Activated T-cell treated with anti-CD3 and anti-CD28 coated beads, Interleukin-2, amount 50 U/mL, for 48 hours (primary cell): Measurements from ENCODE around the gene STK4.

Experiments used
- DNase-seq, 2 experiments: peaks; one replicate each; pipeline ENCODE4 v3.0.0-alpha.2; 2020

The STK4 gene

GRCh38 chr20:44955270-44955669 lies 11.0 kb upstream of the STK4 start:
- DNase-seq: no peak

GRCh38 chr20:44956410-44956809 lies 9.9 kb upstream of the STK4 start:
- DNase-seq: no peak

- DNase-seq: peak in 1 of 2 experiments; percentile 15
Observed at GRCh38 chr20:44958276-44958675, 8.0 kb upstream of the STK4 start.

- peak; percentile 42 to 50 for DNase-seq
Observed at GRCh38 chr20:44959082-44959637, 7.2 kb upstream of the STK4 start.

- peak; percentile 79 to 81 for DNase-seq
Observed at GRCh38 chr20:44959638-44960102, 6.6 kb upstream of the STK4 start.

- peak; percentile 97 to 98 for DNase-seq
Observed at GRCh38 chr20:44960103-44960852, 6.0 kb upstream of the STK4 start, which contains the start of gene TOMM34. Gene TOMM34 (minus strand): TSS chr20:44960397. CDS start chr20:44960333, 64 bp downstream.

GRCh38 chr20:44961011-44961869 lies 5.1 kb upstream of the STK4 start:
- no peak for DNase-seq

- DNase-seq: no peak
Observed at GRCh38 chr20:44961870-44962267, 4.4 kb upstream of the STK4 start.

- DNase-seq: no peak
Observed at GRCh38 chr20:44962483-44962882, 3.8 kb upstream of the STK4 start.

GRCh38 chr20:44963325-44964215 lies 2.7 kb upstream of the STK4 start:
- no peak for DNase-seq

- DNase-seq: no peak
Observed at GRCh38 chr20:44965651-44966029, 672 bp upstream of the STK4 start.

GRCh38 chr20:44967207-44967807 lies 995 bp downstream of the STK4 start:
- DNase-seq: peak; percentile 52 to 53

- DNase-seq: peak; percentile 47 to 49
Observed at GRCh38 chr20:44969300-44969894, 3.1 kb downstream of the STK4 start.

GRCh38 chr20:44970243-44970757 lies 4.0 kb downstream of the STK4 start:
- DNase-seq: no peak

GRCh38 chr20:44973053-44973452 lies 6.7 kb downstream of the STK4 start:
- no peak for DNase-seq

- no peak for DNase-seq
Observed at GRCh38 chr20:44976698-44977097, 10.4 kb downstream of the STK4 start.

- peak; percentile 48 to 54 for DNase-seq
Observed at GRCh38 chr20:44979090-44979621, 12.8 kb downstream of the STK4 start.

- DNase-seq: no peak
Observed at GRCh38 chr20:44981736-44982406, 15.6 kb downstream of the STK4 start.

- no peak for DNase-seq
Observed at GRCh38 chr20:44983093-44983674, 16.9 kb downstream of the STK4 start.

- no peak for DNase-seq
Observed at GRCh38 chr20:44988631-44989171, 22.4 kb downstream of the STK4 start.
